ENCODE measurements around the gene STUB1.

Gene STUB1

GRCh38 chr16:666572-666971 lies 13.6 kb upstream of the STUB1 start:
- DNase-seq (ENCODE audit: low read depth in 2 of 2) = no peak

- DNase-seq (ENCODE audit: low read depth in 2 of 2) = no peak
Measured at GRCh38 chr16:667113-667779, 13.0 kb upstream of the STUB1 start.

DNA sequence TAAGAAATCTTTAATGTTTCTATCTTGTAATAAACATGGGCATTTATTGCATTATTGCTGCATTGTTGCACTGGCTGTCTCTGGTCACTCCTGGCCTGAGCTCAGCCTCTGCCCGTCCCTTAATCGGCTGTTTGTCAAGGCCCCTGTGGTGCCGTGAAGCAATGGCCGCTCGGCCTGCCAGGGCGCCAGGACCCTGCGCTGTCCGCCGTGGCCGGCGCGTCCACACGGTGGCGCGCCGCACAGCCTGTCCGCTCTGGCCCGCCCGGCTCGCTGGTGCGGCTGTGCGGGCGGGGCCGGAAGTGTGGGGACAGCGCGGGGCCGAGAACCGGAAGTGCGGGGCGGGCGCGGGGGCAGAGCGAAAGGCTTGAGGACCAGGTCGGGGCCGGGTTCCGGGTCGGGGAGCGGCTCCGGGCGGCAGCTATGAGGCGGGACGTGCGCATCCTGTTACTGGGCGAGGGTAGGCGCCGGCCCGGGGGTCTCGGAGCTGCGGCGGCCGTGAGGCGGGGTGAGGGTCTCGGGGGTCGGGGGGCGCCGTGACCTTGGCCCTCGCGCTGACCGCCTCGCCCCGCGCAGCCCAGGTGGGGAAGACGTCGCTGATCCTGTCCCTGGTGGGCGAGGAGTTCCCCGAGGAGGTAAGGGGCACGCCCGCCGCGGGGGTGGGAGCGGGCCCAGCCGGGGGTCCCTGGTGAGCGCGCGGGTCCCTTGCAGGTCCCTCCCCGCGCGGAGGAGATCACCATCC lies 12.3 kb upstream of the STUB1 start, which contains the start of gene RHOT2:
TSS of gene RHOT2 (plus strand) at position 353 of the 739 bp plus-strand sequence. CDS start at position 421, 68 bp downstream.
- peak; percentile 81 to 82 for DNase-seq (ENCODE audit: low read depth in 2 of 2)

- DNase-seq (ENCODE audit: low read depth in 2 of 2) = no peak
Measured at GRCh38 chr16:668519-669171, 11.6 kb upstream of the STUB1 start.

DNA sequence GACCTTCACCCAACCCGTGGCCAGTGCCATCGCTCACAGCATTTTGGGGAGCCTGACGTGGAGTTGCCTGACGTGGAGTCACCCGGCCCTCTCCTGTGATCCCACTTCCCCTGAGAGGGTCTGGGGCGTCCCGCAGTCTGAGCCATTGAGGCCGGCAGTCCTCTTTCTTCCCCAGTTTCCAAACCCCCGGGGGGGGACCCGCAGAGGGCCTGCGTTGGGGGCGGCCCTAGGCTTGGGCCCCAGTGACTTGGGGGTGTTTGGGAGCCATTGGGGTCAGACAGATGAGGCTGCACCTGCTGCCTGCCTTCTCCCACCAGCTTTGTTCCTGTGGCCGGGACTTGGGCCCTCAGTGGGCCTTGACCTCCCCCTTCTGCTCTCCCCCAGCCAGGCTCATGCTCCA lies 10.5 kb upstream of the STUB1 start:
- DNase-seq (ENCODE audit: low read depth in 2 of 2) = no peak

DNA sequence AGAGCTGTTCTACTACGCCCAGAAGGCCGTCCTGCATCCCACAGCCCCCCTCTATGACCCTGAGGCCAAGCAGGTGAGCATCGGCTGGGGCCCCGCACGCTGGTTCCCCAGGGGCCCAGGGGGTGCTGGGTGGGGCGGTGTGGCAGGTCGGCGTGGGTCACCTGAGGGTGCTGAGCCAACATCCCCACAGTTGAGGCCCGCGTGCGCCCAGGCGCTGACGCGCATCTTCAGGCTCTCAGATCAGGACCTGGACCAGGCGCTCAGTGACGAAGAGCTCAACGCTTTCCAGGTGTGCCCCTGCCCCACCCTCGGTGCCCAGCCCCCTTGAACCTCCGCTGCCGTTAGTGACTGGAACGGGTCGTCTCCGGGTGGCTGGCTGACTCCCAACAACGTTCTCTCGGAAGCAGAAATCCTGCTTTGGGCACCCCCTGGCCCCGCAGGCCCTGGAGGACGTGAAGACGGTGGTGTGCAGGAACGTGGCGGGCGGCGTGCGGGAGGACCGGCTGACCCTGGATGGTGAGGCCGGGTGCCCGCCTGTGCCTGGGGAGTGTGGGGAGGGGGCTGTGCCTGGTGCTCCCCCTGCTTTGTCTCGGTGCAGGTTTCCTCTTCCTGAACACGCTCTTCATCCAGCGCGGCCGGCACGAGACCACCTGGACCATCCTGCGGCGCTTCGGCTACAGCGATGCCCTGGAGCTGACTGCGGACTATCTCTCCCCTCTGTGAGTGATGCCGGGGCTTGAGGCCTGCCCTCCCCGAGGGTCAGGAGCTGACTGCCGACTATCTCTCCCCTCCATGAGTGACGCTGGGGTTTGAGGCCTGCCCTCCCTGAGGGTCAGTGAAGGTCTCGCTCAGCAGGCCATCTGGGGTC lies 9.5 kb upstream of the STUB1 start:
- no peak for DNase-seq (ENCODE audit: low read depth in 2 of 2)

DNA sequence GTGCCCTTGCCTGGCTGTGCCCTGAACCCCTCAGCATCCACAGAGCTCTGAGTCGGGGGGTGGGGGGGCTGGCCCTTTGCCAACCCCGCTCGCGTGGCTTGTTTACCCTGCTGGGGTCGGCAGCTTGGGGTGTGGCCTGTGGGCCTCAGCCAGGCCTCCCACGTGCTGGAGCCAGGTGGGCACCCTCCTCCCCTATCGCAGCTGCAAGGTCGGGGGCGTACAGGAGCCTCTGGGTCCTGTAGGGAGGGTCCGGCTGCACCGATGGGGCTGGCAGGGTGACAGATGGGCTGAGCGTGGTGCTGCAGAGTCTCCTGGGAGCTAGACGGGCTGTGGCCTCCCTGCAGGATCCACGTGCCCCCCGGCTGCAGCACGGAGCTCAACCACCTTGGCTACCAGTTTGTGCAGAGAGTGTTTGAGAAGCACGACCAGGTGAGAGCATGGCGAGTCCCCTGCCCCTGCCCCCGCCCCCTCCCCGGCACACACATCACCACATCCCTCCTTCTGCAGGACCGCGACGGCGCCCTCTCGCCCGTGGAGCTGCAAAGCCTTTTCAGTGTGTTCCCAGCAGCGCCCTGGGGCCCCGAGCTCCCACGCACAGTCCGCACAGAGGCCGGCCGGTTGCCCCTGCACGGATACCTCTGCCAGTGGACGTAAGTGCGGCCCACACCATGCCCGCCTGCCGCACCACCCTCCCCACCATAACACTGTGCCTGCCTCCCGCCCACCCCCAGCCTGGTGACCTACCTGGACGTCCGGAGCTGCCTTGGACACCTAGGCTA lies 8.7 kb upstream of the STUB1 start:
- DNase-seq (ENCODE audit: low read depth in 2 of 2) = no peak

GRCh38 chr16:672371-672770 lies 7.8 kb upstream of the STUB1 start:
- no peak for DNase-seq (ENCODE audit: low read depth in 2 of 2)

GRCh38 chr16:672851-673250 lies 7.4 kb upstream of the STUB1 start:
- no peak for DNase-seq (ENCODE audit: low read depth in 2 of 2)

GRCh38 chr16:673399-673991 lies 6.7 kb upstream of the STUB1 start:
- DNase-seq (ENCODE audit: low read depth in 2 of 2) = no peak

DNA sequence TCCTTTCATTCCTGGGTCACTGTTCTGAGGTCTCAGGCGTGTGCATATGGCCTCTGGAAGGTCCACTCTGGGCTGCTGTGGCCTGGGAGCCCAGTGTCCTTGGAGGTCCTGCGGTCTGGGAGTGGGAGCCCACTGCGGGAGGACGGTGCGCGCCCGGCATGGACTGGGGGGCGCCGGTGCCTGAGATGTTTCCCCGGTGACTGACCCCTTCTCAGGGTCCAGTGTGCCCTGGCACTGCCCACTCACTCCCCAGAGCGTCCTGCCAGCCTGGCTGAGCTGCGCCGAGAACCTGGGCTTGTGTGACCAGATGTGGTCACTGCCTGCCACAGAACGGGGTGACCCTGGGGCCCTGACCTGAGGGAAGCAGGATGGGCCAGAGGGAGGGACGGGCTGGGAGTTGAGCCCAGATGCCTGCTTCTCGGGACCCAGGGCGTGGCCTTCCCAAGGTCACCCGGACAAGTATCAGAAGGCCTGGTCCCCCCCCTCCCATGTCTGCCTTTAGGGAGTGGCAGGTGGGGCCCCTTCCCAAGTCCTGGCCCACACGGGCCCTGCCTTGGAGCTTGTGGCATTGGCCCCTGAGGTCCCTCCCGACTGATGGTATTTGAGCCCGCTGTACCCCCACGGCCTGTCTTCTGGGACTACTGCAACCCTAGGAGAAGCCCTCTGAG lies 5.9 kb upstream of the STUB1 start:
- DNase-seq (ENCODE audit: low read depth in 2 of 2) = no peak

DNA sequence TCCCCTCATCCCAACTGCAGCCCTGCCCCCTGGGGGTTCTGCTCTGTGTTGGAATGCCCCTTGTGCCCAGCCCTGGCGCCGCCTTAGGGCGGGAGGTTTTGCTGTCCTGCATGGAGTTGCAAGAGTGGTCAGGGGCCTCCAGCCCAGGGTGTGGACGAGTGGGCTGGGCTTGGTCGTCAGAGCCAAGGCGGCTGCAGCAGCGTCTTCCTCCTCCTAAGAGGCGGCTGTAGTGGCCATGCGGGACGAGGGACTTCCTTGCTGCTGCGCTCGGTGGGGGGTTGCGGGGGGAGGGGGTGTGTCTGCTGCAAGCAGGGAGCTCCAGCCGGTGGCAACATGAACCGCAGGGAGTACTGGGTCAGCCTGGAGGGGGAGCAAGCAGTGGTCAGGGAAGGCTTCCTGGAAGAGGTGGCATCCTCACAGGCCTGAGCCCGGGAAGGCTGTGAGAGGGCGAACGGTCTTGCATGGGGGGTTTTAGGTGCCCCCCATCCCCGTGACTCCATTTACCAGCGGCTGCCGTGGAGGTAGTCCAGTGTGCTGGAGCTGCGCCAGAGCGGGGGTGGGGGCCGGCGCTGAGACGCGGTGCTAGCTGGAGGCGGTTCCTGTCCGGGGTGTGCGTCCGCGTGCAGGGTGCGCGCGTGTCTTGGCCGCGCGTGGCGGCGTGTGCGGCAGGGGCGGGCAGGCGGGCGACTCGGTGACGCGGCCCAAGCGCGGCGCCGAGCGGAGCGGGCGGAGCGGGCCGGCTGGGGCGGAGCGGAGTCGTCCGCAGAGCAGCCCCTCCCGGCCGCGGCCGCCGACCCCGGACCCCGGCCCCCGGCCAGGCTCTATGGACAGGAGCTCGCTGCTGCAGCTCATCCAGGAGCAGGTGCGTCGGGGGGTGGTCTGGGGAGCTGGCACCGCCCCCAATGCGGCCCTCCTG lies 5.0 kb upstream of the STUB1 start, which contains the start of gene RHBDL1:
TSS of gene RHBDL1 (plus strand) at position 704 of the 916 bp plus-strand sequence. CDS start at position 824, 120 bp downstream.
- DNase-seq (ENCODE audit: low read depth in 2 of 2) = no peak

DNA sequence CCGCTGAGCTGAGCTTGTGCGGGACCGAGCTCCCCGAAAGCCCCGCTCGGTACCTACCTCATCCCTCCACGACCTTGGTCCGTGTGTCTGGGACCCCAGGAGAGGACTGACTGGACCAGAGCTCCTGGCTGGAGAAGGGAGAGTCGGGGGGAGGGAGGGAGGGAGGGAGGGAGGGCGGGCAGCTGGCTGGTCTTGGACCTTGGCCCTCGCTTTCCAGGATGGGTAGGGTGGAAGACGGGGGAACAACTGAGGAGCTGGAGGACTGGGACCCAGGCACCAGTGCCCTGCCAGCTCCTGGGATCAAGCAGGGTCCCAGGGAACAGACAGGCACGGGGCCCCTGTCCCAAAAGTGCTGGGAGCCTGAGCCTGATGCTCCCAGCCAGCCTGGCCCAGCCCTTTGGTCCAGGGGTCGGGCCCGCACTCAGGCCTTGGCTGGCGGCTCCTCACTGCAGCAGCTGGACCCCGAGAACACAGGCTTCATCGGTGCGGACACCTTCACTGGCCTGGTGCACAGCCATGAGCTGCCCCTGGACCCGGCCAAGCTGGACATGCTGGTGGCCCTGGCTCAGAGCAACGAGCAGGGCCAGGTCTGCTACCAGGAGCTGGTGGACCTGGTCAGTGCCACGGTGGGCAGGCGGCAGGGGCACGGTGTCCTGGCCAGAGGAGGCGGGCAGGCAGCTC lies 4.2 kb upstream of the STUB1 start:
- no peak for DNase-seq (ENCODE audit: low read depth in 2 of 2)

DNA sequence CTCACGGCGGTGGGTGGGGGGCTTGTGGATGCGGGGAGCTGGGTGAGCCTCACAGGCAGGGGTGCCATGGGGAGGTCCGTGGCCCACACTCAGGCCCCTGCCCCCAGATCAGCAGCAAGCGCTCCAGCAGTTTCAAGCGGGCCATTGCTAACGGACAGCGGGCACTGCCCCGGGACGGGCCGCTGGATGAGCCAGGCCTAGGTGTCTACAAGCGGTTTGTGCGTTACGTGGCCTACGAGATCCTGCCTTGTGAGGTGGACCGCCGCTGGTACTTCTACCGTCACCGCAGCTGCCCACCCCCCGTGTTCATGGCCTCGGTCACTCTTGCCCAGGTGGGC lies 3.7 kb upstream of the STUB1 start:
- DNase-seq (ENCODE audit: low read depth in 2 of 2) = no peak

GRCh38 chr16:676913-677312 lies 3.3 kb upstream of the STUB1 start:
- DNase-seq (ENCODE audit: low read depth in 2 of 2) = no peak

GRCh38 chr16:677316-678190 lies 2.7 kb upstream of the STUB1 start:
- no peak for DNase-seq (ENCODE audit: low read depth in 2 of 2)

DNA sequence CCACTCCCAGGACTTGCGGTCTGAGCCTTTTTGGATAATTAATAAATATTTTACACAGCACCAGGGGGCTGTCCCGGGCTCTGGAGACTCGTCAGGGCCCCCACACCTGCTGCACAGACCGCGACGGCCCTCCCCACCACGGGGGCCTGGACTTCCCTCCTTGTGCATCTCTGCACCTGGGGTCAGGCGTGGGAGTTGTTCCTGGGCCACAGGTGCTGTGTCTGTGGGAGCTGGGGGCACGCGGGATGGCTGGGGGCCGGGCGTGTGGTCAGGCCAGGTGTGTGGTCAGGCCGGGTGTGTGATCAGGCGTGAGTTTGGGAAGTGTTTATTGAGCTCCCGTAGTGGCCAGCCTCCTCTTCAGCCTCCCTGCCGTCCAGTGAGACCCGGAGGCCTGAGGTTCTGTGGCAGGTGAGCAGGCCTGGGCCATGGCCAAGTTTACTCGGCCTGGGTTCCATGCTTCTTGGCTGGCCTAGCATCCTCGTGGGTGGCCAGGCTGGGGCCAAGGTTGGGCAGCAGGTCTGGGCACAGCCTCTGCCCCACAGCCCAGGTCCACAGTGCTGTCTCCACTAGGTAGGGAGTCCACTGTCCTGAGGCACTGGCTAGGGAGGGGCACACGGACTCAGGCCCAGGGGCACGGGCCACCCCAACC lies 1.9 kb upstream of the STUB1 start:
- DNase-seq (ENCODE audit: low read depth in 2 of 2) = no peak

All from stimulated activated CD8-positive, alpha-beta memory T cell treated with anti-CD3 and anti-CD28 coated beads, Interleukin-7, amount 100 ng/mL, for 1 hour (primary cell).